HG02870 (cell line): ENCODE measurements around the gene CLPTM1L.
A peak's percentile ranks its signal among the peaks of the same experiment; 100 is the strongest.
"Not testable (repeated sequence)": the region's sequence is repeated elsewhere in the genome, so short reads cannot be mapped to it uniquely, and the experiment has no call there.

Experiments
- ATAC-seq: cut with Tn5 transposase; IDR thresholded peaks from one replicate; pipeline ENCODE4 v1.9.1; 2021; ENCODE audit warnings: mild to moderate bottlenecking, moderate library complexity; ENCODE audit not compliant: unreplicated experiment

CLPTM1L gene

DNA sequence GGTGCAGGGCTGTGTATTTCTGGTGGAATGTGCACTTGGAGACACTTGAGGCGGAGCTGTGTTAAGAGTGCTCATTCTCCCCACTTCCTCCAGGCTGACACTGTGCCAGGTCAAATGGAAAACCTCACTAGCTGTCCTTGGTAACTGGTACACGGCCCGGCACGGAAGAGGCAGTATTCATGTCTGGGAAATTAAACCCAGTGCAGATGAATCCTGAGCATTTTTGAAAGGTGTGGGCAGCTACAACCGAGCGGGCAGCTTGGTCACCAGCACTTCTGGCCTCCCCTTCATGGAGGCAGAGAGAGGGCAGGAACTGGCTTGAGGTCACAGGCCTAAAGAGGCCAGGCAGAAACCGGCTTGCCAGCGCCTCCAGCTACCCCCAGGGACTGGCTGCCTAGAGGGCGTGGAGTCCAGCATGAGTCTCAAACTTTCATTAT lies 1.6 kb downstream of the CLPTM1L start:
- no peak for ATAC-seq

DNA sequence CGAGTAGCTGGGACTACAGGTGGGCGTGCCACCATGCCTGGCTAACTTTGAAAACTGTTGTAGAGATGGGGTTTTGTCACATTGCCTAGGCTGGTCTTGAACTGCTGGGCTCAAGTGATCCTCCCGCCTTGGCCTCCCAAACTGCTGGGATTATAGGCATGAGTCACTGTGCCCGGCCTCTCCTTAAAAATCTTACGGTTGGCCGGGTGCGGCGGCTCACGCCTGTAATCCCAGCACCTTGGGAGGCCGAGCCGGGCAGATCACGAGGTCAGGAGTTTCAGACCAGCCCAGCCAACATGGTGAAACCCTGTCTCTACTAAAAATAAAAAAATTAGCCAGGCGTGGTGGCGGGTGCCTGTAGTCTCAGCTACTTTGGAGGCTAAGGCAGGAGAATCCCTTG lies 2.2 kb downstream of the CLPTM1L start:
- not testable (repeated sequence) for ATAC-seq

DNA sequence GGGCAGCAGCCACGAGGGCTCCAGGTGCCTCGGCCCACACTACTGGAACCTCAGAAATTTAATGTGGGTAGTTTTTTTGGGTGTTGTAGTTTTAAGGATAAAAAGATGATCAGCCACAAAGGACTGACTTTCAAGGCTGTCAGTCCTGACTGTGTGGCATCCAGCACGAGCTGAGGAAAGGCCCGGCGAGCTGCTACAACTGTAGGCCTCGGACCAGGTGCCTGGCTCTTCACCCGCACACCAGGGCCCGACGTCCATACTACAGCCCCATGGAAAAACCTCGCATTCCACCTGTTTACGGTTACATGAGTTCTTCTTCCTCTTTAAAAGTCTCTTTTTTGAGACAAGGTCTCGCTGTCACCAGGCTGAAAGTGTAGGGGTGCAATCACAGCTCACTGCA lies 2.6 kb downstream of the CLPTM1L start:
- no peak for ATAC-seq

DNA sequence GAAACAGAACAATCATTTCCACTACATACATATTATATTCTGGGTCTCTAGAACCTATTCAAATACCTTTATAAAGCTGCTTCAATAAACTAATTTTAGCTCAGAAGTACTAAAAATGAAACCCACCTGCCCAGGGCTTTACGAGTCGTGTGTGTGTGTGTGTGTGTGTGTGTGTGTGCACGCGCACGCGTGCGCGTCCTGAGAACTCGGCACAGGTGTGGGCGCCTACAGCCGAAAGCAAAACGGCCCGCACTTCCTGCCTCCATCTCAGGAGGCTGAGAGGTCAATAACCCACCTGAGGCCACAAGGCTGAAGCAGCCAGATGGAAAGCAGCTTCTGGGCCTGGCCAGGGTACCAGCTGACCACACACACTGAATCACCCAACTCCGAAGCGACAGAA lies 3.0 kb downstream of the CLPTM1L start:
- ATAC-seq: peak; percentile 32

DNA sequence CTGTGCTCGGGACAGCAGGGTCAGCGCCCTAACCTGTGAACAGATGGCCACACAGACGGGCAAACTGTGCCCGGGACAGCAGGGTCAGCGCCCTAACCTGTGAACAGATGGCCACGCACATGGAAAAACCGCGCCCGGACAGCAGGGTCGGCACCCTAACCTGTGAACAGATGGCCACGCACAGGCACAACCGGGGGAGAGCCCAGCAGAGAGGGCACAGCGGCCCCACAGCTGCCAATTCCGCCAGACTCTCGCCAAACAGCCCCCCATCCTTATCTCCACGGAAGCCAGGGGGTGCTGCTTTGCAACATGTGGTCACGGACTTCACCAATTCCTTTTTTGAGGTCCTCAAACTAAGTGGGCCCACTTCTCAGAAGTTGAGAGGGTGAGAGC lies 5.1 kb downstream of the CLPTM1L start:
- ATAC-seq: not testable (repeated sequence)

DNA sequence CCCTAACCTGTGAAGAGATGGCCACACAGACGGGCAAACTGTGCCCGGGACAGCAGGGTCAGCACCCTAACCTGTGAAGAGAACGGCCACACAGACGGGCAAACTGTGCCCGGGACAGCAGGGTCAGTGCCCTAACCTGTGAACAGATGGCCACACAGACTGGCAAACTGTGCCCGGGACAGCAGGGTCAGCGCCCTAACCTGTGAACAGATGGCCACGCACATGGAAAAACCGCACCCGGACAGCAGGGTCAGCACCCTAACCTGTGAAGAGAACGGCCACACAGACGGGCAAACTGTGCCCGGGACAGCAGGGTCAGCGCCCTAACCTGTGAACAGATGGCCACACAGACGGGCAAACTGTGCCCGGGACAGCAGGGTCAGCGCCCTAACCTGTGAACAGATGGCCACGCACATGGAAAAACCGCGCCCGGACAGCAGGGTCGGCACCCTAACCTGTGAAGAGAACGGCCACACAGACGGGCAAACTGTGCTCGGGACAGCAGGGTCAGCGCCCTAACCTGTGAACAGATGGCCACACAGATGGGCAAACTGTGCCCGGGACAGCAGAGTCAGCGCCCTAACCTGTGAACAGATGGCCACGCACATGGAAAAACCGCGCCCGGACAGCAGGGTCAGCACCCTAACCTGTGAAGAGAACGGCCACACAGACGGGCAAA lies 5.6 kb downstream of the CLPTM1L start:
- ATAC-seq: not testable (repeated sequence)

DNA sequence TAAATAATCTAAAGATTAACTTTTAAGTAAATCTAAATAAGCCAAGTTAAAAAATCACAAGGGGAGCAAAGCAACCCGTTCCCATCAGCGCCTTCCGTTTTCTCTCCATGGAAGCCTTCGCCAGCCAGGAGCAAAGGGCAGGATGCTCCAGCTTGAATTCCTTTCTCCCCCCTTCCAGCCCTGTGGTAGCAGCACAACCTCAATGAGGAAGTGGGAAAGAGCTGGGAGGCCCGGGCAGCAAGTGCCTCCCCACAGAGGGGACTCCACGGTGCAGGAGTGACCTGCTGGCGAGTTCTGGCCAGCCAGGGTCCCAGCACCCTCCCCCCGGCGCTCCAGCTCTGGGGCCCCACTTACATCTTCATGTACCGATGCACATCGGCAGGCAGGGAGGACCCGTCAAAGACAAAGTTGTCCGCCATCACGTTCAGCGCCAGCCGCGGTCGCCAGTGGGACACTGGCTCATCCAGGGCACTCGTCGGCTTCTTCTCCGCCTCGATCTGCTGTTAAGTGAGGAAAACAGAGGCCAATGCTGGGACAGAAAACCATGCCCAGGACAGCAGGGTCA lies 6.3 kb downstream of the CLPTM1L start:
- no peak for ATAC-seq

DNA sequence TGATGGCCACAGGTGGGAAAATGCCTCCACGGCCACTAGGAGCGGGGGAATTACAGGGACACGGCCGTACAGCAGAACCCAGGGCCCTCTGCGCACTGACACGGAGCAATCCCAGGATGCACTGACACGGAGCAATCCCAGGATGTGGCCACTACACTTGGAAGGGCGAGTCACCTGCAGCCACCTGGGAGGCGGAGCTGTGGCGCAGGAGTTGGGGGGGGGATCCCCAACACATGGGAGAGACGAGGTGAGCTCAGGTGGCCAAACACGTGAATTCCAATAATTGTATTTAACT lies 6.8 kb downstream of the CLPTM1L start:
- ATAC-seq: no peak

DNA sequence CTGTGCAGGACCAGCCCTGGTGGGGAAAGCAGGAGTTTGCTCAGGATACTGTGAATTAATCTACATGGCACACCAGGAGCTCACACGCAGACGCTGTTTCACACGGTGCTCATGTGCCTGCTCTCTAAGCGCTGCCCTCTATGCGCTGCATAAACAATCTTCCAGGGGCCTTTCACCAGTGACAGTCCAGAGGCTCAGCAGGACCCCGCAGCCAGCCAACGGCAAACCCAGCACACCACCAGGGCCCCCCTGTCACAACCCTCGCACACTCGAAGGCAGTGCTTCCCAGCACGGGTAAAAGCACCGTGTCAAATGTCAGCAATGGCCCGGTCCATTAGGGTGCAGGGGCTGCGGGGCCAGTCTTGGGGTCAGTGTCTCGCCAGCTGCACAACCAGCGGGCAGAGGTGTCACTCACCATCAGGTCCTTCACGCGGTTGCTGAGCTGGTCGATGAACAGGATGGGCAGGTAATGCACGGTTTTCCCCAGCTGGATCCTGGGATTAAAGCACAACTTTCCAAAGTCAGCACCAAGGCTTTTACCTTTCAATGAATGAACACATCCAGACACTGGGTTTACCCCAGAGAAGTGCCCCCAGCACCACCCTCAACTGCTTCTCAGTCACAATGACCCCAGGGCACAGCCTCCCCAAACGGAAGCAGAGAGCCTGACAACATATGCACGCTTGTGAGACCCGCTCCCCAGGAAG lies 7.3 kb downstream of the CLPTM1L start:
- no peak for ATAC-seq

DNA sequence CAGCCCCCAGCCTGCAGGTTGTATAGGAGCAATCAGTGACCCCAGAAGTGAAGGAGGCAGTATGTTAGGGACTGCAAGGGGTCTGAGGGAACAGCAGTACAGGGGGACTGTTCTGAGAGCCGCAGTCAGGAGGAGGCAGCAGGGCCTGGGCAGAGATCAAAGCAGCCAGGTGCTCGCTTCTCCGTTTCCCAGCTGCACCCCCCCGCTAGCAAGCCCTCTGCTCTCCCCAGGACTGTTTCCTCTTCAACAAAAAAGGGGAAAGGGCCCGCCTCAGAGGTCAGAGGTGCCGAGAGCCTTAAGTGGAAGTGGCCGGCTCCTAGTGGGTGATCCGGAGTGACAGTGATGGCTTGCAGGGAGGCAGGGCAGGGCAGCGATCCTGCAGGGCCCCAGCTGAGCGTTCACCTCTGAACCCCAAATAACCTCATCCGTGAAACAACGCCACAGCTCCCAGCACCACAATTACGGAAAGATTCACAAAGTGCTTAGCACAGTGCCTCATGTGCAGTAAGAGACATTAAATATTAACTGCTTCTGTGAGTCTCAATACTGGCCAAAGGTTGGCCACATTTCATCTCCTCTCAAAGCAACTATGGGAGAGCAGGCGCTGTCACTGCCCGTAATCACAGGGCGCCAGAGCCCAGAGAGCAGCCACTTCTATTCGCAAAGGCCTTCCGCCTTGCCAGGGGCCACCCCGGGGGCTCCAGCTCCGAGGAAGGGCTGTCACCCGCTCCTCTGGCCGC lies 8.0 kb downstream of the CLPTM1L start:
- ATAC-seq: no peak

DNA sequence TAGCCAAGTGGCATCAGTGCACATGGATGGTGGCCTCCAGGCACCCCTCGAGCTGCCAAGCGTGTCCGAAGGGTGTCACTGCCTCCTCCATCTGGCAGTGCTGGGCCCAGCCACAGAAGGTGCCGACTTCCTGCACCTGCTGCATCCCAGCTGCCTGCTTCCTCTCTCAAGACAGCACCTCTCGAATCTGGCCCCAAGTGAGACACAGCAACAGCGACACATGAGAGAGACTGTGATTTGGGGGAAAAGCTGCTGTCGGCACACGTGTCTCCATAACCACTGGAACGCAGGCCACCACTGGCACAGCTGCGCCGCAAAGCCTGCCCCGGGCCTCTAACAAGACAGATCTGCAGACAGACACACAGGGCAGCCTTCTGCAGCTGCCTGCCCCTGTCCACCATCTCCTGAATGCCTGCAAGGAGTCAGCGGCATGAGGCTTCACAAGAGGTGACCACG lies 8.8 kb downstream of the CLPTM1L start:
- no peak for ATAC-seq

DNA sequence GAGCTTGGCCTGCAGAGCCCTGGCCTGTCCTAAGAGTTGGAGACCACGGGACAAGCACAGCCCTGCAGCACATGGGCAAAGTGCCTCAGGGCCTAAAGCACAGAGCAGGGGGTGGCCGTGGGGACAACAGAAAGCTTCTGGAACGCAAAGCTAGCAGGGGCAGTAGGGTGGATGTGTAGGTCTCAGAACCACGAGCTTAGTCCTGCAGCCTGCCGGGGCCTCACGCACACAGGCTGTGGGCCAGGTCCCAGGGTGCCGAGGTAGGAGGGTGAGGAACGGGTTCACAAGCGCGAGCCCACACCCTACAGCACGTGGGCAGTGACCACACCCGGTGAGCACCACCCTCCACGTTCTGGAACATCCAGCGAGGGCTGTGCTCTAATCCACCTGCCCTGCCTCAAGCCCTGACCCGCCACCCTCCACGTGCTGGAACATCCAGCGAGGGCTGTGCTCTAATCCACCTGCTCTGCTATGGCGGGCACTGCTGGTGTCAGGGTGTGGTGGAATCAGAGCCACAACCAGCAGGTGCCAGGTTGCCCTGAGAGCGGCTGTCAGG lies 9.3 kb downstream of the CLPTM1L start:
- ATAC-seq: no peak

DNA sequence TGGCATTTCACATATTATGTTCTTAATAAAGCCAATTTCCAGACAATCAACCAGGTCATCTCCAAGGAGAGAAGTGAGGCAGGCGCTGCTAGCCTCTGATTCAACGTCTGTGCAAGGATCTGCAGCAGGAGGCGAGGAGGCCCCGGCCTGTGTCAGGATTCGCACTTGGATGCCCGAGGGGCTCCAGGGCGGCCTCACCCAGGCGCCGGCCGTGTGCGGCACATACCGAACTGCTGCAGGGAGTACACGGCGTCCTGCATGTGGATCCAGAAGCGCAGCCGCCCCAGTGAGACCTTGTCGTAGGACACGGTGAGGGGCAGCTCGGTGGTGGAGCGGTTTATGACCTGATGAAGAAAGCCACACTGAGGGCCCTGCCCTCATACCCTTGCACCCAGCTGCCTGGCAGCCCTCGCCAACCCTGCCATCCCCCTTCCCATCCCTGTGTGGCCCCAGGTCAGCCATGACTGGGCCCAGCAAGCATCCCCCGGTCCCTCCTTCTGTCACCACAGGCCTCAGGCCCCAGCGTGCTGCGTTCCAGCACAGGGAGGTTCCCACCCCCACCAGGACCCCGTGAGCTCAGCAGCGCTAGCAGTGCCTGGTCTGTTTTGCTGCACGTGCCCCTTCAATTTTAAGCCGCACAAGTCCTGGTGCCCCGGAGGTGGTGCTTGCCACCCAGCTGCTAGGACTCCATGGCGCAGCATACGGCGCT lies 9.9 kb downstream of the CLPTM1L start:
- no peak for ATAC-seq

DNA sequence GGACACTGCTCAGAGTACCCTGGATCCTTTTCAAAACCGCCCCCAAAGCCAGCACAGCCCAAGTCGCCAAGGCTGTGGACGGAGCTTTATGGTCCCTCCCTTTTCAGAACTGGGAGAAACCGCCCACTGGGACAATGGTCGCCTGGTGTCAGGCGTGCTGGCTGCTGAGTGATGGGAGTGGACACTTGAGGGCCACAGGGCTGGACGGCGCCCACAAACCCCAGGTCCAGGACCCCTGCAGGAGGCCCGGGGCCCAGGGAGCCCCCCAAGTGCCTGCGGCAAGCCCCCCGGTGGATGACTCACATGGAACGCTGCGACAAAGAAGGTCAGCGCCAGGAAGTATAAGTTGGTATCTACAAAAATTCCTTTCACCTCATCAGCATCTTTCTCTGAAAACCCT lies 10.9 kb downstream of the CLPTM1L start:
- ATAC-seq: no peak

DNA sequence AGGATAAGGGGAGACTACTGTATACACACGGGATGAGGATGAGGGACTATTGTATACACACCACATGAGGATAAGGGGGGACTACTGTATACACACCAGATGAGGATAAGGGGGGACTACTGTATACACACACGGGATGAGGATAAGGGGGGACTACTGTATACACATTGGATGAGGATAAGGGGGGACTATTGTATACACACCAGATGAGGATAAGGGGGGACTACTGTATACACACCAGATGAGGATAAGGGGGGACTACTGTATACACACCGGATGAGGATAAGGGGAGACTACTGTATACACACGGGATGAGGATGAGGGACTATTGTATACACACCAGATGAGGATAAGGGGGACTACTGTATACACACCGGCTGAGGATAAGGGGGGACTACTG lies 11.6 kb downstream of the CLPTM1L start:
- not testable (repeated sequence) for ATAC-seq

DNA sequence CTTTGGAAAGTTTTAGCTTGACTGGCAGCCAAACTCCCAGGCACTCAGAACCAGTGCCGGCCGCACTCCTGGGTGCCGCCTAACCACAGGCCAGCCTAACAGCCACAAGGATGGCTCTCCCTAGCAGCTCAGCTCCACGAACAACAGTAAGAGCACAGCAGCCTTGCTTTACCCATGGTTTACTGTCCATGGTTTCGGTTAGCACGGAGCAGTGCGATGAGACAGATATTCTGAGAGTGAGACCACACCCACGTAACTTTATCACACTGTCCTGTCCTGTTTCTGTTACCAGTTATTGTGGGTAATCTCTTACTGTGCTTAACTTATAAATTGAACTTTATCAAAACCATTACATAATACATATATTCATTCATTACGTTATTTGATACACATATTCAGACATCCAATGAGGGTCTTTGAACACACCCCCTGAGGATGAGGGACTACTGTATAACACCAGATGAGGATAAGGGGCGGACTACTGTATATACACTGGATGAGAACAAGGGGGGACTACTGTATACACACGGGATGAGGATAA lies 12.4 kb downstream of the CLPTM1L start:
- no peak for ATAC-seq

DNA sequence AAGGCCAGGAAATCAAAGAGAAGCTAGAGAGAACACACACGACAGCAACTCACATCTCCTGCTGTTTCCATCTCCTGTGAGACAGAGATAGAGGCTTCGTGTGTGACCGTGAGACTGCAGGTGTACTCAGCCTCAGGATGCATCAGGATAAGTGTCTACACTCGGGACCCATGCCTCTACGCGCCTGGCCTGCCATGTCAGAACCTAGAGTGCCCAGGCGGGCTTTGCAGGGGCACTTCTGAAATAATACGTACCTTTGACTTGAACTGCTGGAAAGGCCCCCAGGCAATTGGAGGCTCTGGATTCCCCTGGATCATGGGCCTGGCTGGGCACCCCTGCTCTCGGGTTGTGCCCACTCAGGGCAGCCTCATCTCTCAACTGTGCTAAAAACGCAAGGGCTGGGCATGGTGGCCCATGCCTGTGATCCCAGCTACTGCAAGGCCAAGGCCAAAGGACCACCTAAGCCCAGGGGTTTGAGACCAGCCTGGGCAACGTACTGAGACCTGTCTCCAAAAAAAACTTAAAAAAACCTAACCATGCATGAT lies 13.0 kb downstream of the CLPTM1L start:
- no peak for ATAC-seq

DNA sequence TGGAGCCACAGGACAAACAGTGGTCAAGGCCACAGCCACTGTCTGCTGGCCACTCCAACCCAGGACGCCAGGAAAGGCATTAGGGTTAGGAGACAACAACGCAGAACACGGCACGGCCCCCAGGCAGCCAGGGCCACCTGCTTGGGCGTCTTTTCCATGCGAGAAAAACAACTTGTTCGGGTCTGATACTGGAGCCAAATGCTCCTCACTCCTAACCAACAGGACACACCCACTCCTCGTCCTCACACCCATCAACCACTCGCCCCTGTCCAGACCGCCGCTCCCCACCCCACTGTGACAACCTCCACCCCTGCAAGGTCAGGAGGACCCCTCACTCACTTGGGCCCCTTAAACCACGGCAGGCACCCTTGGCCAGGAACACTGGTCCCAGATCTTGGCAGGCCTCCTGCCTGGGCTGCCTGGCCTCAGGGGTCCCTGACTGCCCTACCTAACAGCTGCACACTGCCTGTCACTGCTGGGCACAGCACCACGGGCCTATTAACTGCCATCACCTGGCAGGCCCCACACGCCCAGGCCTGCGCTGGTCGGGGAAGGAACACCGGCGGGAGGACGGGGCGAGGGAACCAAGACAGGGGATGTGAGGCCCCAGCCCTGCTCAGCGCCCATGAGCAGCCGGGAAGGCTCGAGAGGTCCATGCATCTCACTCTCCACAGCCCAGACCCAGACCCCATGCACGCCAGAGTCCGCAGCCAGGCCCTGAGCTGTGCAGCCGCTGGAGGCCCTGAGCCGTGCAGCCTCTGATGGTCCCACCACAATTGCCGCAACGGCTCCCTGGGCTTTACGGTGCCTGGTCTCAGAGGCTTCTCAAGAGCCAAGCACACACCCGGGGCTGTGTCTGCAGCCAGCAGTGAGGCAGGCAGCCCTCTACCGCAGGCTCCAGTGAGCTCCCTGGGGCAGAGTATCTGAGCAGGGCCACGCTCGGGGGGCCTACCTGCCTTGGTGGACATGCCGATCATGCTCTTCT lies 13.8 kb downstream of the CLPTM1L start:
- no peak for ATAC-seq
